ENCODE data around the gene ANXA7. TPM values are rescaled to one million over a fixed set of nuclear protein-coding genes. Genes with fewer than 3 reads are reported as not detected.
"Not testable (repeated sequence)": the region's sequence is repeated elsewhere in the genome, so short reads cannot be mapped to it uniquely, and the experiment has no call there.

The ANXA7 gene
- polyA plus RNA-seq, 12 donors: 51.8 to 67.2 (median 60.4) TPM; not detected in 1

GRCh38 chr10:73357166-73357565 lies 56.7 kb downstream of the ANXA7 start:
- DNase-seq: peak; percentile 54

- DNase-seq: no peak
Observed at GRCh38 chr10:73344269-73344668, 69.6 kb downstream of the ANXA7 start.

GRCh38 chr10:73340121-73340520 lies 73.7 kb downstream of the ANXA7 start:
- DNase-seq: no peak

DNA sequence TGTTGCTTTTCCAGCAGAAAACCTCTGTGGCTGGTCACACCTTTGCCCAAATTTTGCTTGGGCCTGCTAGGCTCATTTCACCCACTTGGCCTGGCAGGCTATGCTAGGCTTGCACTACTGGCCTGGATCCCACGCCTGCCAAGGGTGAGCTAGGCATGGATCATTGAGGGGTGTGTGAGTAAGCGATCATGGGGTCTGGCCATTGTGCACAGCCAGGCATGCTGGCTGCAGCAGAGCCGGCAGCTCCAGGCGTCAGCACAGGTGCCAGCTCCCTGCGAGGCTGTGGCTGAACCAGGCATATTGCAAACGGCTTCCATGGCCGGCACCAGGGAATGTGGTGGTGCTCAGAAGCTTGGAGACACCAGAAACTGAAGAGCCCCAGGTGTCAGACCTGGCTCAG lies 74.4 kb downstream of the ANXA7 start:
- no peak for DNase-seq

- no peak for DNase-seq
Observed at GRCh38 chr10:73338801-73339368, 75.0 kb downstream of the ANXA7 start.

DNA sequence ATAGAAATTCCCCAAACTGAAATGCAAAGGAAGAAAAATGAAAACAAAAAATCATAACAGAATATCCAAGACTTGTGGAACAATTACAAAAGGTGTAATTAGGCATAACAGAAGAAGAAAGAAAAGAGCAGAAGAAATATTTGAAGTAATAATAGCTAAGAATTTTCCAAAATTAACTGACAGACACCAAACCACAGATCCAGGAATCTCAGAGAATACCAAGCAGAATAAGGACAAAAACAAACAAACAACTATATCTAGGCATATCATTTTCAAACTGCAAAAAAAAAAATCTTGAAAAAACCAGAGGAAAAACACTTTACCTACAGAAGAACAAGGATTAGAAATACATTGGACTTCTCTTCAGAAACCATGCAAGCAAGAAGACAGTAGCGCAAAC lies 80.7 kb downstream of the ANXA7 start:
- no peak for DNase-seq

GRCh38 chr10:73332379-73332778 lies 81.5 kb downstream of the ANXA7 start:
- no peak for DNase-seq

DNA sequence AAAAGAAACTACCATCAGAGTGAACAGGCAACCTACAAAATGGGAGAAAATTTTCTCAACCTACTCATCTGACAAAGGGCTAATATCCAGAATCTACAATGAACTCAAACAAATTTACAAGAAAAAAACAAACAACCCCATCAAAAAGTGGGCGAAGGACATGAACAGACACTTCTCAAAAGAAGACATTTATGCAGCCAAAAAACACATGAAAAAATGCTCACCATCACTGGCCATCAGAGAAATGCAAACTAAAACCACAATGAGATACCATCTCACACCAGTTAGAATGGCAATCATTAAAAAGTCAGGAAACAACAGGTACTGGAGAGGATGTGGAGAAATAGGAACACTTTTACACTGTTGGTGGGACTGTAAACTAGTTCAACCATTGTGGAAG lies 85.3 kb downstream of the ANXA7 start:
- DNase-seq: not testable (repeated sequence)

GRCh38 chr10:73325290-73325689 lies 88.6 kb downstream of the ANXA7 start:
- DNase-seq: not testable (repeated sequence)

Other genes starting within 250 kb of the ANXA7 start
- gene ECD, start 246.1 kb downstream of the ANXA7 start, polyA plus RNA-seq (ENCODE audit: insufficient read length in 12 of 12): 10 to 100 TPM in 11 of 12 donors, not detected in 1; 21.4 to 31.1 (median 25.3) TPM
- 10 to 100 TPM in 11 of 12 donors, not detected in 1; 19.7 to 41.7 (median 24.5) TPM for gene FAM149B1, start 245.9 kb downstream of the ANXA7 start, polyA plus RNA-seq (ENCODE audit: insufficient read length in 12 of 12)
- gene DNAJC9, start 166.8 kb downstream of the ANXA7 start, polyA plus RNA-seq (ENCODE audit: insufficient read length in 12 of 12): 10 to 100 TPM in 11 of 12 donors, not detected in 1; 15.6 to 25.5 (median 21.3) TPM
- gene MRPS16, start 161.4 kb downstream of the ANXA7 start, polyA plus RNA-seq (ENCODE audit: insufficient read length in 12 of 12): 100 to 1,000 TPM in 1 of 12 donors, 10 to 100 TPM in 10, not detected in 1; 51.1 to 160 (median 67.6) TPM
- gene CFAP70, start 55.2 kb downstream of the ANXA7 start, polyA plus RNA-seq (ENCODE audit: insufficient read length in 12 of 12): 1 to 10 TPM in 7 of 12 donors, under 1 TPM in 3, not detected in 2; 0.64 to 3.5 (median 1.7) TPM
- 10 to 100 TPM in 11 of 12 donors, not detected in 1; 15.6 to 82.3 (median 43.2) TPM for gene MSS51, start 19.5 kb upstream of the ANXA7 start, polyA plus RNA-seq (ENCODE audit: insufficient read length in 12 of 12)
- gene PPP3CB, start 82.0 kb upstream of the ANXA7 start, polyA plus RNA-seq (ENCODE audit: insufficient read length in 12 of 12): 100 to 1,000 TPM in 10 of 12 donors, 10 to 100 TPM in 1, not detected in 1; 96.0 to 220 (median 181) TPM
- 10 to 100 TPM in 11 of 12 donors, not detected in 1; 13.3 to 33.5 (median 18.9) TPM for gene USP54, start 177.3 kb upstream of the ANXA7 start, polyA plus RNA-seq (ENCODE audit: insufficient read length in 12 of 12)
- 100 to 1,000 TPM in 11 of 12 donors, not detected in 1; 153 to 885 (median 515) TPM for gene MYOZ1, start 227.4 kb upstream of the ANXA7 start, polyA plus RNA-seq (ENCODE audit: insufficient read length in 12 of 12)
- 100 to 1,000 TPM in 10 of 12 donors, 10 to 100 TPM in 1, not detected in 1; 82.7 to 263 (median 191) TPM for gene SYNPO2L, start 242.0 kb upstream of the ANXA7 start, polyA plus RNA-seq (ENCODE audit: insufficient read length in 12 of 12)

Measured in muscle of arm (tissue), 12 donors.